Measurements from ENCODE around the gene SLC22A5.

SLC22A5 gene

GRCh38 chr5:132368186-132368585, 1.3 kb upstream of the SLC22A5 start:
- no peak for DNase-seq (ENCODE audit: low read depth)

- no peak for DNase-seq (ENCODE audit: low read depth)
These were observed 470 bp upstream of the SLC22A5 start for GRCh38 chr5:132369007-132369473.

GRCh38 chr5:132370181-132370970, 866 bp downstream of the SLC22A5 start:
- DNase-seq (ENCODE audit: low read depth): no peak

GRCh38 chr5:132370971-132371602, 1.6 kb downstream of the SLC22A5 start:
- DNase-seq (ENCODE audit: low read depth): no peak

- no peak for DNase-seq (ENCODE audit: low read depth)
These were observed 2.1 kb downstream of the SLC22A5 start for GRCh38 chr5:132371603-132371994.

GRCh38 chr5:132372127-132372526, 2.6 kb downstream of the SLC22A5 start:
- DNase-seq (ENCODE audit: low read depth): no peak

- DNase-seq (ENCODE audit: low read depth): no peak
These were observed 3.0 kb downstream of the SLC22A5 start for GRCh38 chr5:132372542-132372941.

- no peak for DNase-seq (ENCODE audit: low read depth)
These were observed 6.4 kb downstream of the SLC22A5 start for GRCh38 chr5:132375957-132376356.

- DNase-seq (ENCODE audit: low read depth): no peak
These were observed 7.5 kb downstream of the SLC22A5 start for GRCh38 chr5:132376694-132377641.

GRCh38 chr5:132377738-132378137, 8.2 kb downstream of the SLC22A5 start:
- no peak for DNase-seq (ENCODE audit: low read depth)

- DNase-seq (ENCODE audit: low read depth): no peak
These were observed 9.1 kb downstream of the SLC22A5 start for GRCh38 chr5:132378580-132378979.

GRCh38 chr5:132380047-132380446, 10.5 kb downstream of the SLC22A5 start:
- DNase-seq (ENCODE audit: low read depth): no peak

- no peak for DNase-seq (ENCODE audit: low read depth)
These were observed 11.2 kb downstream of the SLC22A5 start for GRCh38 chr5:132380741-132381140.

GRCh38 chr5:132381614-132382013, 12.1 kb downstream of the SLC22A5 start:
- no peak for DNase-seq (ENCODE audit: low read depth)

GRCh38 chr5:132383261-132383660, 13.8 kb downstream of the SLC22A5 start:
- DNase-seq (ENCODE audit: low read depth): no peak

- DNase-seq (ENCODE audit: low read depth): no peak
These were observed 14.5 kb downstream of the SLC22A5 start for GRCh38 chr5:132383984-132384383.

GRCh38 chr5:132384506-132385050, 15.1 kb downstream of the SLC22A5 start:
- no peak for DNase-seq (ENCODE audit: low read depth)

- no peak for DNase-seq (ENCODE audit: low read depth)
These were observed 16.0 kb downstream of the SLC22A5 start for GRCh38 chr5:132385326-132386105.

- no peak for DNase-seq (ENCODE audit: low read depth)
These were observed 17.3 kb downstream of the SLC22A5 start for GRCh38 chr5:132386644-132387286.

GRCh38 chr5:132387640-132388117, 18.2 kb downstream of the SLC22A5 start:
- no peak for DNase-seq (ENCODE audit: low read depth)

All from CMK (cell line).